T-helper 2 cell treated with Interferon-gamma antibody and Interleukin-4, amounts not matched to agents 100 ng/mL and 5 ng/mL, for 36 hours (primary cell): ENCODE data around the gene FAM114A1. TPM values are rescaled to one million over a fixed set of nuclear protein-coding genes. Genes with fewer than 3 reads are reported as not detected.

Experiments
- intact Hi-C: fragments of 100-400 bp; cut with micrococcal nuclease; formaldehyde crosslinking; loops from one replicate; pipeline ENCODE4 v1.15.1; 2023
- total RNA-seq: library from RNA; stranded (reverse); gene quantifications from 2 replicates; pipeline ENCODE4 v1.2.3, GENCODE V29; 2022

The FAM114A1 gene
- total RNA-seq, 1 donor from 2014 or later = 0.07 TPM

DNA sequence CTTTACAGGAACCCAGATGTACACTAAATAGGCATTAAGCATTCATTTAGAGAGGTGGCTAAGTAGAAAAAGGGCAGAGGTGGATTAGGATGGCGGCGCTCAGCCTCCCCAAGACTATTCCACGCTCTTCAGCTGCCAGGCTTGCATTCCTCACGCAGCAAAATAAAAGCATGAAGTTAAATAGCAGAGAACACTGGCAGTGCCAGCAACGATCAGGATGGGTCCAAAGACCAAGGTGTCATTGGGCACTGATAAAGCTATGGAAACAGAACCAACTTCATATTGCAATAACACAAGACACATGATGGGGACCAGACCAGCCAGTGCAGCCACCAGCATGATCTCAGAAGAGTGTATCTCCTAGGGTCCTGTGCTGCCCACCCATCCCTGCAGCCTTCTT is 122.6 kb downstream of the FAM114A1 start:
- intact Hi-C loops = no loop called here

DNA sequence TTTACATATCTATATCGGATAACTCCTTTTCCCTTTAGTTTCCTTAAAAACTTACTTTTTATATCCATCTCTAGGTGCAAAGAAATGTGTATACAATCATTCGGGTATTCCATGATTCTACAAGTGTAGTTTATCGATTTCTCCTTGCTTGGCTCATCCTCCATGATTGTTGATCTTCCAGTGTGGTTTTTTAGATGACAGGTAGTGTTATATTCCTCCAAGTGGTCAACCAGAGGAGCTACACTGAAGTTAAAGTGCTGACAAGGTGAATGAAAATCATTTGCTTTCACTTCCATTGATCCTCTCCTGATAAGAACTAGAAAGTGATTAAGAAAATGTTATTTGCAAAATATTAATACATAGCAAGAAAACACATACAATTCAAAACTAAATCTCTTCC is 126.1 kb downstream of the FAM114A1 start:
- intact Hi-C loops = no loop called here

DNA sequence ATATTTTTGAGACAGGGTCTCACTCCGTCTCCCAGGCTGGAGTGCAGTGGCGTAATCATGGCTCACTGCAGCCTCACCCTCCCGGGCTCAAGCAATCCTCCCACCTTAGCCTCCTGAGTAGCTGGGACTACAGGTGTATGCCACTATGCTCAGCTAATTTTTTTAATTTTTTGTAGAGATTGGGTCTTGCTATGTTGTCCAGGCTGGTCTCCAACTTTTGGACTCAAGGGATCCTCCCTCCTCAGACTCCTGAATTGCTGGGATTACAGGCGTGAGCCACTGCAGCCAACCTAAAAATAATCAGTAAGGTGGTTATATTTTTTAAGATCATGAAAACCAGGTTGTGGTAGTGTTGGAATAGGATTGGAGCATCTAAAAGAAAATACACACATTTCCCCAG is 126.5 kb downstream of the FAM114A1 start:
- intact Hi-C loops = no loop called here

Other genes starting within 250 kb of the FAM114A1 start
- gene KLF3, start 203.6 kb upstream of the FAM114A1 start, total RNA-seq = 15.5 and 17.0 TPM in 2 replicates
- gene TLR10, start 84.8 kb upstream of the FAM114A1 start, total RNA-seq = 0.05 TPM in 1 of 2 replicates, not detected in the other
- 5.0 and 5.1 TPM in 2 replicates for gene TLR1, start 63.0 kb upstream of the FAM114A1 start, total RNA-seq
- 1.3 and 2.2 TPM in 2 replicates for gene TLR6, start 11.0 kb upstream of the FAM114A1 start, total RNA-seq
- 20.5 and 22.3 TPM in 2 replicates for gene TMEM156, start 164.6 kb downstream of the FAM114A1 start, total RNA-seq
- 39.7 and 39.9 TPM in 2 replicates for gene KLHL5, start 194.4 kb downstream of the FAM114A1 start, total RNA-seq